B cell (primary cell): Measurements from ENCODE around the gene PNCK.

ENCODE experiments used
- CTCF ChIP-seq: fragments of 200-600 bp; IDR thresholded peaks from one replicate; pipeline ENCODE4 v1.8.0; 2022; ENCODE audit warnings: antibody characterized with exemption, mild to moderate bottlenecking
- EZH2 ChIP-seq: IDR thresholded peaks from 2 replicates; pipeline ENCODE4 v1.6.1; 2012; ENCODE audit warnings: borderline replicate concordance, low read depth, mild to moderate bottlenecking, moderate library complexity, low read length; ENCODE audit not compliant: insufficient read depth, poor library complexity, severe bottlenecking

- TF ChIP-seq CTCF (no peak), EZH2 (no peak)
These were observed 50.1 kb downstream of the PNCK start for GRCh38 chrX:153623310-153624029.
